Measurements from ENCODE around the gene KLHL15. TPM values are rescaled to one million over a fixed set of nuclear protein-coding genes. Genes with fewer than 3 reads are reported as not detected.

KLHL15 gene
- total and polyA plus RNA-seq, 2 of the 13 experiments (the other 11 are each of a cell fraction or from before 2014, with no cell fraction given): 2.8 to 5.5 TPM

- TF ChIP-seq ZBTB40 (IDR thresholded peaks at IDR 0.05): no peak
- TF ChIP-seq ZBTB40 (CRISPR knock-in tag; IDR thresholded peaks at IDR 0.05): no peak
- no peak for TF ChIP-seq ZNF12 (CRISPR knock-in tag; IDR thresholded peaks at IDR 0.05)
- TF ChIP-seq ESRRA (CRISPR knock-in tag; IDR thresholded peaks at IDR 0.05; ENCODE audit: low read depth): no peak
- no peak for TF ChIP-seq ZNF160 (CRISPR knock-in tag; IDR thresholded peaks at IDR 0.05)
- no peak for TF ChIP-seq ZNF407 (CRISPR knock-in tag; IDR thresholded peaks at IDR 0.05; ENCODE audit: not compliant biosample characterization)
- no peak for TF ChIP-seq ZFP37 (CRISPR knock-in tag; IDR thresholded peaks at IDR 0.05; ENCODE audit: borderline replicate concordance)
- TF ChIP-seq POLR2A (IDR thresholded peaks at IDR 0.05; ENCODE audit: insufficient read depth in 1 of 2, low read depth in 2 of 2, low read length in 2 of 2): no peak
- no peak for TF ChIP-seq JDP2 (CRISPR knock-in tag; IDR thresholded peaks at IDR 0.05; ENCODE audit: borderline replicate concordance)
- TF ChIP-seq RELA (CRISPR knock-in tag; IDR thresholded peaks at IDR 0.05): no peak
- TF ChIP-seq, protein P1, sequence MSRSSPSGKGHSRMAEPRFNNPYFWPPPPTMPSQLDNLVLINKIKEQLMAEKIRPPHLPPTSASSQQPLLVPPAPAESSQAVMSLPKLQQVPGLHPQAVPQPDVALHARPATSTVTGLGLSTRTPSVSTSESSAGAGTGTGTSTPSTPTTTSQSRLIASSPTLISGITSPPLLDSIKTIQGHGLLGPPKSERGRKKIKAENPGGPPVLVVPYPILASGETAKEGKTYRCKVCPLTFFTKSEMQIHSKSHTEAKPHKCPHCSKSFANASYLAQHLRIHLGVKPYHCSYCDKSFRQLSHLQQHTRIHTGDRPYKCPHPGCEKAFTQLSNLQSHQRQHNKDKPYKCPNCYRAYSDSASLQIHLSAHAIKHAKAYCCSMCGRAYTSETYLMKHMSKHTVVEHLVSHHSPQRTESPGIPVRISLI (CRISPR knock-in tag; IDR thresholded peaks at IDR 0.05; ENCODE audit: borderline replicate concordance): no peak
These were observed 12.5 kb downstream of the KLHL15 start (continued) for GRCh38 chrX:24014388-24015018.

All from HepG2 (cell line).